ENCODE results near the gene KRT33B.

The KRT33B gene

DNA sequence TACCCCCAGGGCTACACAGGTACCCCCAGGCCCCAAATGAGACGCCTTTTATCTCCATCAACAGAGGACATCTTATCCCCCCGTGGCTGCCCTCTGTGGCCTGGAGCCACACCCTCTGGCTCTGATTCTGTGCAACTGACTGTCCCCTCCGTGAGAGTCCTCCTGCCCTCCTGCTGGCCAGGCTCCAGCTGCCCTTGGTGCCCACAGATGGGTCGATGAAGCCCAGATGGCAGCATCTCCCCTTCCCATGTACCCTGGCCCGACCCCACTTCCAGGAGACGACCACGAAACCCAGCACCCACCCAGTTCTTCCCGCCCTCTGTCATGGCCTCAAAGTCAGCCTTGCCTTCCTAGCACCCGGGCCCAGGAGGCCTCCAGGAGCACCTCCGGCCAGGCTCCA is 44.5 kb downstream of the KRT33B start:
- DNase-seq (ENCODE audit: low read depth in 2 of 2) = no peak

DNA sequence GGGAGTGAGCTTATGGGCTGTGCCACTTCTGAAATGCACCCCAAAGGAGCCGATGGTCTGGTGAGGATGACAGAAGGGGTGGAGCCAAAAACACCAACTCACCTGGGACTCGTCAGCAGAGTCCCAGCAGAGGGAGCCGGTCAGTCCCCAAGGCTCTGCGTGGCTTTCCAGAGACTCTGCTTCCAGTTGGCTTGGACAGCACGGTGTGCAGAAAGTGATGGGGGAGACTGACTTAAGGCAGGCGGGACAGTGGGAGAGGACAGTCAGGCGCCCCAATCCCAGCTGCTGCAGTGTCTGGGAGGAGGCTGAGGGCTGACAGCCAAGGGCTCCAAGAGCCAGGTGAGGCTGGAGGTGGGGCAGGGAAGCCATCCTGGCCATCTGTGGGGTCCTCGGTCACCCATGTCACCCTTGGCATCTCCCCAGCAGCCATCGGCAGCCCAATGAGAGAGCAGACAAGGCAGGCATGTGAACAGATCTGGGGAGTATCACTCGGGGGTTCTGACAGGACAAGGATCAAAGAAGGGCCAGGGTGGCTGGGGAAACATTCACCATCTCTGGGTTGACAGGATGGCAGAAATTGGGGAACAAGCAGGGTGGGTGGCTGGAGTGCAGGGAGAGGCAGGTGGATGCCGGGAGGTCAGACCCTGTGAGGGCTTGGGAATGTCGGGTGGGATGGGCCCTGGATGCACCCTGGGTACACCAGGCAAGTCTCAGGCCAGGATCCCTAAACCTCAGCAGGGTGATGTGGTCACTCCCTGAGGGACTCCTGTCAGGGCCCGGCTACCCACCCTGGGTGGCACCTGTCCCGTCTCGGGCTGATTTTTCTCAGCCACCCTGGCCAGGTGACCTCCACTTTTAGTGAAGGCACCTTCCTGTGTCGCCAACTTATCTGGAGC is 45.2 kb downstream of the KRT33B start:
- DNase-seq (ENCODE audit: low read depth in 2 of 2) = no peak

GRCh38 chr17:41322903-41323895 is 46.4 kb downstream of the KRT33B start:
- no peak for DNase-seq (ENCODE audit: low read depth in 2 of 2)

DNA sequence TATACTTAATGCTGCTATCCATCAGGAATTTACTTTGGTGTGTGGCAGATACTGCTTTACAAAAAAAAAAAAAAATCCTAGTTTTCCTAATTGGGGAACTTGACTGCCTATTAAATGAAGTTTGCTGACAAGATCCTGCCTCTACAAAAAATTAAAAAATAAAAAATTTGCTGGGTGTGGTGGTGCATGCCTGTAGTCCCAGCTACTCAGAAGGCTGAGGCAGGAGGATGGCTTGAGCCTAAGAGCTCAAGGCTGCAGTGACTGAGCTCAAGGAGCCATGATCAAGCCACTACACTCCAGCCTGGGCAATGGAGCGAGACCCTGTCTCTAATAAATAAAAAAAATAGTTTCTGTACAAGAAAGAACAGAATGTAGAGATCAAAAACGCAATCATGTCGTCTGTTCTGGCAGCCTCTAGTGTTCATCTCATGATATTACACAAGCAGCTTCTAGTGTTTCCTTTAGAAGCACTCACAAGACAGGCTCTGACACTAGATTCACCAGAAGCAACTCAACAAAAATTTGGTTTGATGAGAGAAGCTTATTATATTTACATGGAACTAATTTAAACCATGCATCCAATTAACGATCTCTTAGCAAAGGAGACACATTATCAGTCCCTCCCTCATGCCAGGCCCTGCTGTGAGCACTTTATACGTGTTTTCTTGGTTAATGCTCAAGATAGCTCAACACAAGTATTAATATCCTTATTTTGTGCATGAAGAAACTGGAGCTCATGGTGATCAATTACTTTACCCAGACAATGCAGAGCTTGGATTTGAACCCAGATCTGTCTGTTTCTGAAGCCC is 47.3 kb downstream of the KRT33B start:
- no peak for DNase-seq (ENCODE audit: low read depth in 2 of 2)

DNA sequence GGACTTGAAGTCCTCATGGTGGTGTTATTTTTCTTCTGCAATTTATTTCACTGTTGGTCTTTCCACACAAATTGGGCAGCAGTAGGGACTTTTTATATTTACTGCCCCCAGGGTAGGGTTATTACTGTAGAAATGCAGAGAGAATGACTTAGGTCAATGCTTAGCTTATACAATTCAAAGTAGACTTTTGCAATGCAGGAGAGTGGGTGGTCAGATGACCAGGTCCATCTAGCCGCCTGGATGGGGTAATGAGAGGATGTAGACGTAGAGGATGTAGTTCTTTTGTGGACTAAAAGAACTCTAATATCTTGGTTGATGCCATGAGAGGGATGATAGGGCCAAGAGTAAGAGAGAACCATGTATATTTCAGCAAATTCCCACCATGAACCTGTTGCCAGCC is 51.4 kb downstream of the KRT33B start:
- no peak for DNase-seq (ENCODE audit: low read depth in 2 of 2)

- no peak for DNase-seq (ENCODE audit: low read depth in 2 of 2)
Measured at GRCh38 chr17:41315814-41316445, 53.7 kb downstream of the KRT33B start.

DNA sequence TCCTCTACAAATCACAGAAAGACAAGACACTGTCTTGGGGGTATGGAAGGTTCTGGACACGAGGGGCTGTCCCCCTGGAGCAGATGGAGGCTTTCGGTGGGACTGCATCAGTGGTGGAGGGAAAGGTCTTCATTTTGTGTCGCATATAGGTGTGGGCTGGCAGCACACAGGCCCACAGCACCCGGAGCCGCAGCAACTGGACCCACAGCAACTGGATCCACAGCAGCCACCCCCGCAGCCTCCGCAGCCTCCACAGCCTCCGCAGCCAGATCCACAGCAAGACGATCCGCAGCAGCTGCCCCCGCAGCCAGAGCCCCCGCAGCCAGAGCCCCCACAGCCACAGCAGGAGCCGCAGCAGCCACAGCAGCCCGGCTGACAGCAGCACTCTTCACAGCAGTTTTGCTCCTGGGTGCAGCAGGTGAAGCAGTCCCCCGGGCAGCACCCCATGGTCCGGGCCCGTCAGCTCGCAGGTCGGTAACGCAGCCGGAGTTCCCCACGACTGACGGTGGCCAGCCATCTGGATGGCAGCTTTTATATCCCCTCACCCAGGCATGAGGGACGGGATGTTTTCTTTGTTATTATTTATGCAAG is 54.3 kb downstream of the KRT33B start, which contains the start of gene KRTAP17-1:
KRTAP17-1 (minus strand) TSS at position 507 of the 591 bp plus-strand sequence; CDS start at position 447, 60 bp downstream.
- DNase-seq (ENCODE audit: low read depth in 2 of 2) = no peak

All from activated CD4-positive, alpha-beta T cell treated with anti-CD3 and anti-CD28 coated beads for 24 hours (primary cell).